Stimulated activated CD8-positive, alpha-beta memory T cell treated with anti-CD3 and anti-CD28 coated beads, Interleukin-12 subunit alpha, Interleukin-12 subunit beta, amount 100 ng/mL, for 24 hours (primary cell): Measurements from ENCODE around the gene FCSK.
"Not testable (repeated sequence)": the region's sequence is repeated elsewhere in the genome, so short reads cannot be mapped to it uniquely, and the experiment has no call there.

ENCODE experiments used
- DNase-seq: peaks from one replicate; pipeline ENCODE4 v3.0.0-alpha.2; 2020; ENCODE audit errors: extremely low read depth

FCSK gene

DNA sequence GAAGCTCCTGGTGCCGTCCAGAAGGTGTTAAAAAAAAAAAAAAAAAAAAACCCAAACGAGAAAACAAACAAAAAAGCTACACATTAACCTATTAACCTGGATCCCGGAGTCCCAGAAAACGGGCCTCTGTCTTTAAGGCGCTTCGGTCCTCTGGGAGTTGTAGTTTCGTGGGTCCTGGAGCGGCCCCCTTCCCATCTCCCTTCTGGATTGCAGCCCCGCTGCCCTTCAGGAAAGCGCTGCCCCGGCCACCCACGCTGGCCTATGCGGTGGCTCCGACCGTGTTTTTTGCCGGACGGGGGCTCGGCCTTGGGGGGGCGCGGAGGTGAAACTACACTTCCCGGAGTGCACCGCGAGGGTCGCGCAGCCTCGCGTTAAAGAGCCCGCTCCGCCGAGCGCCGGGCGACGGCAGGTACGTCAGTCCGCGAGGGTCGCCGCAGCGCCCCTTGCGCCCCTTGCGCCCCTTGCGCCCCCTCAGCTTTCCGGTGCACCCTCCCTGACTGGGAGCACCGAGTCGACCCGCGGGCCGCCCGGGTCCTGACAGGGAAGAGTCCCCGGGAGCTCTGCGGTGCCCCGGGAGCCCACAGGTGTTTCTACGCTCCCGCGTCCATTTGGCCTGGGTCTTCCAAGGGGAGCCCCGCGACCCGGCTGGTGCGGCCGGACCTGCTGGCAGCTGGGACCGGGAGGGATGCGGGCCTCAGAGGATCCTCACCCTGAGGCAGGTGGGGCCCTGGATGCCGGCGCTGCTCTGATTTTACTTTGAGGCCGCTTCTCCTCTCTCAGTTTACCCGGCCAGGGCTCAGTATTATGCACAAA lies at the start of gene FCSK:
TSS of gene FCSK (plus strand) at position 374 of the 813 bp plus-strand sequence. CDS start 8,596 bp downstream, outside the sequence.
- peak; percentile 15 for DNase-seq

DNA sequence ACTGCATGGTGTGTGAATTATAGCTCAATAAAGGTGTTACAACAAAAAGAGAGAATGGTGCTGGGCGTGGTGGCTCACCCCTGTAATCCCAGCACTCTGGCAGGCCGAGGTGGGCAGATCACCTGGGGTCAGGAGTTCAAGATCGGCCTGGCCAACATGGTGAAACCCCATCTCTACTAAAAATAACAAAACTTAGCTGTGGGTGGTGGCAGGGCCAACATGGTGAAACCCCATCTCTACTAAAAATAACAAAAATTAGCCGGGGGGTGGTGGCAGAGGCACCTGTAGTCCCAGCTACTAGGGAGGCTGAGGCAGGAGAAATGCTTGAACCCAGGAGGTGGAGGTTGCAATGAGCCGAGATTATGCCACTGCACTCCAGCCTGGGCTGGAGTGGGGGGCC lies 48.3 kb upstream of the FCSK start:
- DNase-seq = not testable (repeated sequence)

DNA sequence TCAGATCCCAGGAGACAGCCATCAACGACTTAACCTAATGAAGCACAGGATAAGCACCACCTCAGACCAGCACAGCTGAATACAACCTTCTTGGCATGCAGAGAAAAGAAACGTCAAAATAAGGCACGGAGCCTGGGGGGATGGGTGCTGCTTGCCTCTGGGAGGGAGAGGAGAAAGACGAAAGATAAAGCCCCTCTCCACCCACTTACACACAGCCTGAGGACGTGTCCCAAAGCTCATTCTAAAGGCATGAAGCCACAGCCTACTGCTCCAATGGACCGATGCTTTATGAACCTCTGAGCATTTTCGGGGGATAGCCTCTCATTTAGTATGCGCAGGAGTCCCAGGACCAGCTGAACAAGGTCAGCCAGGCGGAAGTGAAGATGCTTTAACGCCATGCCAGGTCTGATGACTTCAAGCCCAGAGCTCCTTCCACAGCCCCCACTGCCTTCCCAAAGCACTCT lies 46.6 kb upstream of the FCSK start:
- no peak for DNase-seq

DNA sequence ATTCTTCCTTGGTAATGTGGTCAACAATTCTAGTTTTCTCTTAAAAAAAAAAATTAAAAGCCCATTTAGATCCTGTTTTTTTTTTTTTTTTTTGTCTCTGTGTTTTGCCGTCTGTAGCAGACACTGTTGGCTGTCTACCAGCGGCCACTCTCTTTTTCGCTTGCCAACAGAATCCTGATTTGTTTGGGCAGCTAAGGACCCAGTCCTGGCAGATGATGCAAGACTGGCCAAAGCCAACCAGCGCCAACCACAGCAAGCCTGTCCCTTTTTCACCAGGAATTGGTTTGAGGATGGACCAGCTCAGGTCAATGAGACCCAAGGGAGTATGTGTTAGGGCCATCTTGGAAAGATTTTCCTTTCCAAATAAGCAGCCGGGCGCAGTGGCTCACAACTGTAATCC lies 43.7 kb upstream of the FCSK start:
- DNase-seq = no peak

DNA sequence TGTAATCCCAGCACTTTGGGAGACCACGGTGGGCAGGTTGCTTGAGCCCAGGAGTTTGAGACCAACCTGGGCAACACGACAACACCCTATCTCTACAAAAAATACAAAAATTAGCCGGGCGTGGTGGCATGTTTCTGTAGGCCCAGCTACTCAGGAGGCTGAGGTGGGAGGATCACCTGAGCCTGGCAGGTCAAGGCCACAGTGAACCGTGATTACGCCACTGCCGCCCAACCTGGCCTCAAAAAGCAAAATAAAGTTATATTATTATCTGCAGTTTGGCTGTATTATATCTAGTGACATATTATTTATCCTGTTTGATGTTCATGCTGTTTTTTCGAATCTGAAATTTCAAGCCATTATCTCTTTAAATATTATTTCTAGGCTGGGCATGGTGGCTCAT lies 42.0 kb upstream of the FCSK start:
- DNase-seq = no peak

DNA sequence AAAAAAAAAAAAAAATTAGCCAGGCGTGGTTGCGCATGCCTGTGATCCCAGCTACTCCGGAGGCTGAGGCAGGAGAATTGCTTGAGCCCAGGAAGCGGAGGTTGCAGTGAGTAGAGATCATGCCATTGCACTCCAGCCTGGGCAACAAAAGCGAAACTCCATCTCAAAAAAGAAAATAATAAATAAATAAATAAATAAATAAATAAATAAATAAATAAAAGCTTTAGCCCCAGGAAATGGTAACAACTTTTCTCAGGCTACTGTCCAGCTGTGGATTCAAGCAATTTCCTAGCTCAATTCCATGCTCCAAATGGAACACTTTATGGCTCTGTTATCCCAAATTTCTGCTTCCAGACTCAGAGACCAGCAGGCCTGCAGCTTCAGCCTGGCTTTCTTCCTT lies 40.8 kb upstream of the FCSK start:
- not testable (repeated sequence) for DNase-seq

DNA sequence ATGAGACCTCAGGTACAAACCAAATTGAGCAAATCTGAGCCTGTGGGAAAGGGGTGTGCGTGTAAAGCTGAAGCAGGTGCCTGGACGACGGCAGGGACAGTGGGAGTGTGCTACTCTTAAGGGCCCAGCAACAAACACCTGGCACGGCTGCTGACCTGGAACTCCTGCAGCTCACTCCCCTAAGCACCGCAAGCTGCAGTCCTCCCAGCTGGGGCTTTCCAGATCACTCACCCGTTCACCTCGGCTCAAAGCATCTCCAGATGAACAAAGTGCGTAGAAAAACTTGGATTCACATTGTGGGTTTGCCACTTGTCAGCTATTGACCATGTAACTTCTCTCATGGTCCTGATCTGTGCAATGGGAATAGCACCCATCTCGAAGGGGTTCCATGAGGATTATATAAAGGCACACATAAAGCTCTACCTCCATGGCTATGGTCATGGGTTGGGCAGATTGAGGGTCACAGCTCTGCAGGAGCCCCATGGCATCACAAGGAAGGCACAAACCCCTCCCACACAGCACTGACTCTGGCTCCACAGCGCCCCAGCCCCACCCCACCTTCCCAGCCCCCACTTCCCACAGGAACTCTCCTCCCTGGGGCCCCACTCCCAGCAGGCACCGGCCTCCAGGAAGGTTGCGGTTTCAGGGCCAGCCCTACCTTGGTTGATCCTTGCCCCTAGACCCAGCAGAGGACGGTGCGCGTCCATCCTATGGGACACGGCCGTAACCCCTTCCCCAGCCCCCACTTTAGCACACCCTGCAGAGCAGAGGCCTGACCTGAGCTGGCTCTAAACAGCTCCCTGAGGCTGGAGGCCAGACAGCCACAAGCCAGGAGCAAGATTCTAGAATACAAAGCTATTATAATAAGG lies 37.4 kb upstream of the FCSK start:
- no peak for DNase-seq

DNA sequence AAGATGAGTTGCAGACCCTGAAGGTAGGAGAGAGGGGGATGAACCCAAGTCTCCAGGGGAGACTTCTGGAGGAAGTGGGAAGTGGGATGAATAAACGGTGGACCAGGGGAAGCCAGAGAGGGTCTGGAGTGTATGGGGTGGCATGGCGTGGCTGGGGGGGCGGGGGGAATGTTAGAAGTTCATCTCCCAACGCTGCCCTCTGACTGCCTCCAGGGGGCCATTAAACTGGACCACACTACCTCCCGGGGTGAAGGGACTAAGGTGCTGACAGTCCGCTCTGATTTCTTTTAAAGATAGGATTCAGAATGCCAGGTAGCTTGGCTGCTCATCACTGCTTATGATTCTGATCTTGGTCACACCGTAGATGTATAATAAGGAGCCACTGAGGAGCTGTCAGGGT lies 36.7 kb upstream of the FCSK start:
- no peak for DNase-seq

DNA sequence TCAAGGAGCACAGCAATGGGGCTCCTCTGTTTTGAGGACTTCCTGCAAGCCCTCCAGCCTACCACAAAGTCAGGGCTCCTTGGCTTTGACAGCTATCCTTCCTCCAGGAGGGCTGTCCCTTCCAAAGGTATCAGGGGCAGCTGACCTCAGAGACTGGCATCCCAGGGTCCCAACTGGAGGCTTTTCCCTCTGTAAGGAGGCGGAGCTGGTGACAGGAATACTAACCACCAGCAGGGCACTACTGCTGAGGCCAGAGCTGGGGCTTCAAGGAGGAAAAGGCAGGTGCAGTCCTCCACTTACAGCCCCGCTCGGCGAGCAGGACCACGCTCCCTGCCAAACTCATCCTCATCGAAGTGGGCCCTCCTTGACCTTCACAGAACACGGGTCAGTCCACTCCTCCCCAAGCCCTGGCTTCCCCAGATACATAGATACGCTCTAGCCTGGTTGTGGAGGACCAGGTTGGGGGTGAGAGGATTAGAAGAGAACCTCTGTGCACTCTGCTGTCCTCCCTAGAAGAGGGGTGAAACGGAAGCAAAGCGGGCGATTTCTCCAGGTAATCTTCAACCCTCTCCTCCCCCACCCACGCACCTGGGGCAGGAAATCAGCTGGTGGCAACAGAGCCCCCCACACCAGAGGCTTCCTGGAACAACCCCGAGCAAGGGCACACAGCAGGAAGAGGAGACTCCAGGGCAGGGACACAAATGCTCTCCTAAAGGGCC lies 36.0 kb upstream of the FCSK start:
- DNase-seq = no peak

DNA sequence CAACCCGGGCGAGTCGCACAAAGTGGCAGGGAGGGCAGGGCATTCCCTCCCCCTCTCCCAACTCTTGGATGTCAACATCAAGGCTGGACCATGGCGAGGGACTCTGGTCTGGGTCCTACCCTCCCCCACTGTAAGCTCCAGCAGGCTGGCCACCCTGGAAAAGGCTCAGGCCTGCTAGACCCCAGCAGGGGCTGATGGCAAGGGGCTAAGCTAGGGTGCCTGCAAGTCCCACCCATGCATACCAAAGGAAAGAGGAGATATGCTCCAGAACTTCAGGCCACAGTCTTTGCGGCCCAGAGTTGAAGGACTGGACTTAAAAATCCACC lies 35.4 kb upstream of the FCSK start:
- no peak for DNase-seq

DNA sequence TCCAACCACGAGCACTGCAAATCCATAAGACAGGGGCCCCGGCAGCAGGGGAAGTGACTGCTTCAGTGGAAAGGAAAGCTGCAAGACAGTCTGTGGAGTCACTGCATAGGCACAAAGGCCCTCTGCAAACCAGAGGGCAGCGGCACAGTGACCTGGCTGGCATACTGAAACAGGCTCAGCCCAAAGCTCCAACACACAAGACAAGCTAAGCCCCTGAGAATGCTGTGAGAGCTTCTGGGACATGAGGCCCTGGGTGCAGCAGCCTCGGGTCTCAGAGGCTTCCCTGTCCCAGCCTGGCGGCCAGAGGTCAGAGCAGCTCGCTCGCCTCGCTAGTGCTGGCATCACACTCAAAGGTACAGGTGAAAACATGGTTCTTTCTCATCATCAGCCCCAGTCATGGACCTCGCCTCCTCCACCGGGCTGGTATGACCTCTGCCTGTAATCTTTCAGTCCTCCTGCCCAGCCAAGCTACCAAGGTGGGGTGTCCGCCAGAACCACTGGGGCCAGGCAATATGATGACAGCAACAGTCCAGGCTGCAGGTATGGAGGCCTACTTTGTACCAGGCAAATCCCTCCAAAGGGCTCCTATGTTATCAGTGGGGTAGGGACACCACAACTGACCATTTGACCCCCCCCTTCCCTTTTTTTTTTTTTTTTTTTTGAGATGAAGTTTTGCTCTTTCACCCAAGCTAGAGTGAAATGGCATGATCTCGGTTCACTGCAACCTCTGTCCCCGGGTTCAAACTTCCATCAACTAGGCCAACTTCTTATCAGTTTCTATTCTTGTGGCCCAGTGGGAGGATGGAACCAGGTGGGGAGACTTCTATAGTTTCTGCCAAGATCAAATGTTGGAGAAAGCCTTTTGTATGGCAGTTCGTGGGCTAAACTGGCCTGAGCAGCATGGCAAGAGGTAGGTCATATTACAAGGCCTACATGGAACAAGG lies 34.7 kb upstream of the FCSK start:
- DNase-seq = no peak

DNA sequence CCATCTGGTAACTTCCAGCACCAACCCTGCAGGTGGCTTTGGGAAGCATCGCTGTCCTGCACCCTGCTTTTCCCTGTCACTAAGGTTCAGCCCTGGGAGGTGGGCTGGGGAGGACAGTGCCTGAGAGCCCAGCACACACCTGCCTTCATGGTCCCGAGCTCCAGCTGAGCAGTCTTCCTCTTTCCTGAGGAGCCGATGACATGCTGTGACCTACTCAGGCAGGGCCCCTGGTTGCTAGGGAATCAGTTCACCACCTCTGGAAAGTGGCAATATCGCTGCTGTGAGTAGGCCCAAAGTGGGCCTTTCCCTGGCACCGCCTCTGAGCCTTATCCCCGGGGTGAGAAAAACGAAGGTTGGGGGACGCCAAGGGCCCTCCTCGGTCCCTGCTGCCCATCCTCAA lies 33.4 kb upstream of the FCSK start:
- no peak for DNase-seq

DNA sequence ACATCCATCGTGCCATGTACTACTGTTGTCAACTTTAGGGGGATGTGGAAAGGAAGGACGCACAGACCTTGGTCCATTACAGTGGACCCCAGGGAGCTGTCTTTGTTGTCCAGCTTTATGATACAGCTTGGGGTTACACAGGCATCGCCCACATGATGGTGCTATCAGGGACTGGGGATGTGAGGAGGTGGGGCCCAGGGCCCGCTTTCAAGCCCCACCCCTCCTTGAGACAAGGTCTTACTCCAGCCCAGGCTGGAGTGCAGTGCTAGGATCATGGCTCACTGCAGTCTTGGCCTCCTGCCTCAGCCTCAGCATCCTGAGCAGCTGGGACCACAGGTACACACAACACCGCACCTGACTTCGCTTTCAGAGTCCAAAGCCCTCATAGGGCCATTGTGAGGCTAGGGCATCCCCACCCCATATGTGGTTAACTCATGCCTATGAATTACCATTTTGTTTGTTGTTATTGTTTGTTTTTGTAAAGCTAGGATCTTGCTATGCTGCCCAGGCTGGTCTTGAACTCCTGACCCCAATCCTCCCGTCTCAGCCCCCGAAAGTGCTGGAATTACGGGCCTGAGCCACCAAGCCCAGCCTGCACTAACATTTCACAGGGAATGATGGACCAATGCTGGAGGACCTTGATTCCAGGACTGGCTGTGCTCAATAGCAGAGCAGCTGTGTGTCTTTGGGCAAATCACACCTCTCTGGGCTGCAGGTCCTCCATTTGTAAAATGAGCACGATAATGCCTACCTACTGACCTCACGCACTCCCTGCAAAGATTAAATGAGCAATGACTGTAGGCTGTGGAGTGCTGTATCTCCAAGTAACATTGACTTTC lies 32.7 kb upstream of the FCSK start:
- DNase-seq = no peak

DNA sequence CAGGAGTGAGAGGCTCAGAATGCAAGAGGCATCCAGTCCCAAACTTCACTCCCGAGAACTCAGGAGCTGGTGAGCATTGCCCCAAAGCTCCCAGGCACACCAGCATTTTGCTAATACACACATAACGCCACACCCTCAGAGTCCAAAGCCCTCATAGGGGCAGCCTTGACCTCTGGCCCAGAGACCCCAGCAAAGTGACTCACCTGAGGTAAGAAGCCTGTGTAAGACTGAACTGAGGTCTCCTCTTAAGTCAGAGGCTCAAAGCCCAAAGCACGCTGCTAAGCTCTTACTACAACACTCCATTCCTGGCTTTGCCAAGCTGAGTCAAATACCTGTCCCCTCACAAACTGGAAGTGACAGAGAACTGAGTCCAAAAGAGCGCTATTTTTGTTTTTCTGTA lies 31.9 kb upstream of the FCSK start:
- DNase-seq = no peak

DNA sequence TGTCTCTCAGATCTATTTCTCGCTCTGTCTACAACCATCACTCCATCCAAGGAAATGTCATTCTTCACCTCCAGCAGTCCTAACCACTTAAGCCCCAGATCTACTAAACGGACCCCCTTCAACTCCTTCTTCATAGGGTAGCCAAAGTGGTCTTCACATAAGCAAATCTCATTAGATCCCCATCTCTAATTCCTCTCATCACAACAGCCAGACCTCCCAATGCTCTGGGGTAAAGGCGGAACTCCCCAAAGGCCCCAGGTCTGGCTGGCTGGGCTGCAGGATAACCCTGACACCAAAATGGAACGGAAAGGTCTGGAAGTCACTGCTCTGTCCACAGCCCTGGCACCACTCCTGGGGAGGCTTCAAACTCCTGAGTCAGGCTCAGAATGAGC lies 26.6 kb upstream of the FCSK start:
- no peak for DNase-seq

DNA sequence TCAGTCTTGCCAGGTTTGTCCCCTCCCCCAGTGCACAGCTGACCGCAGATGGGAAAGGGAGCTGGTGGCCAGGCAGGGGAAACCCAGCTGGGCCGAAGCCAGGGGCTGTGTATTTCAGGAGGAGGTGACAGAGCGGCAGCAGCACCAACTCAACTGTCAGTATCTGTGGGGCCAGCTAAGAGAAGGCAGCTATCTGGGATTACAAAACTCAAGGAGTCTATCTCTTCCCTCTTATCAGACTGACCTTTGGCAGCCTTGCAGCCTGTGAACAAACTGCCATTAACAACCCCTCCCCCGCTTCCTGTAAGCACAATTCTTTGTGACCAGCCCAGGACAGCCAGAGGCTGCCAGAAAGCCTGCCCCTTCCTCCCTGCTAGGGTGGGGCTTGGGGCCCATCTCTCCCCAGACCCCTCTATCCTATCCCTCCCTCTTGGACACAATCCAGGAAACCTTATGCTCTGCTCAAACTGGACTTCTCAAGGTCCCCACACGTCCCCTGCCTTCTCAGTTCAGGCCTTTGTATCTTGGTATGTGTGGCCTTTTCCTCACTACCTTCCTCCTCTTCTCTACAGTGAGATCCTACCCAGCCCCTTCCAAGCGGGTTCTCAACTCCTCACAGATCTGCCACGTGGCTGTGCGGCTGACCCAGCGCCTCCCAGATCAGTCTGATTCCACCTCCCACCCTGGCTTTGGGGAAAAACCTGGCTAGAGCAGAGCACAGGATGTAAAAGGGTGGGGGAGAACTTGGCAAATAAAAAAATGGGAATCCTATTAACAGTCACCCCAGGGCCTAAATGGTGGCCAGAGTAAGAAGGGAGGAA lies 26.0 kb upstream of the FCSK start:
- no peak for DNase-seq

DNA sequence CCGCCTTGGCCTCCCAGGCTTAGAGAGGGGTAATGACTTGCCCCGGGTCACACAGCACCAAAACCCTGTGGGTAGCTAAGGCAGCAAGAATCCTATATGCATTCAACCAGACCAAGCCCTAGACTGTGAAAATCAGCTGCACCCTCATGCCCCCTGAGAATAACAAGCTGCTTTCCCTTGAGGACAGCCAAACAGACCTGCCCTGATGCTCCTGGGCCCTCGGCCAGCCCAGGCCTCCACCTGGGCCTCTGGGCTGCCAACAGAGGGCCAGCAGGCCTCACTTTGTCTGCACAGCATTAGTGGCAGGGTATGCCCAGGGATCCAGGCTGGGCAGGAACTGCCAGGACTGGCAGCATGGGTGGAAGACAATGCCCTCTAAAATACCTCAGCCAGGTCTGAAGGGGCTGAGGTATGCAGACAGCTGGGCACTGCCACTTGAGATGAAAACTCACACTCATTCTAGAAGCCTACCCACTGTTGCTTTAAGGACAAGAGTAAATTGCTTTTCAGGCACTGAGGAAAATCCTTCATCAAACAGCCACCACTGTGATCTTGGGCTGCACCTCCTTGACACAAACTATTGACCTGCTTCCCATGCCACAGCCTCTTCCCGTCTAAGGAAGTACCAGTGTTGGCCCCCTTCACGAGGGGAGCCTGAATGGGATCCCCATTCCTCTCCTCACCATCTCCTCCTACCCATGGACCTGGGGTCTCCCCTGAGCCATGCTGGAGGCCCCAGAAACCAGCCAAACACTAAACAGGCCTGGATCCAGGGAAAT lies 24.3 kb upstream of the FCSK start:
- no peak for DNase-seq

DNA sequence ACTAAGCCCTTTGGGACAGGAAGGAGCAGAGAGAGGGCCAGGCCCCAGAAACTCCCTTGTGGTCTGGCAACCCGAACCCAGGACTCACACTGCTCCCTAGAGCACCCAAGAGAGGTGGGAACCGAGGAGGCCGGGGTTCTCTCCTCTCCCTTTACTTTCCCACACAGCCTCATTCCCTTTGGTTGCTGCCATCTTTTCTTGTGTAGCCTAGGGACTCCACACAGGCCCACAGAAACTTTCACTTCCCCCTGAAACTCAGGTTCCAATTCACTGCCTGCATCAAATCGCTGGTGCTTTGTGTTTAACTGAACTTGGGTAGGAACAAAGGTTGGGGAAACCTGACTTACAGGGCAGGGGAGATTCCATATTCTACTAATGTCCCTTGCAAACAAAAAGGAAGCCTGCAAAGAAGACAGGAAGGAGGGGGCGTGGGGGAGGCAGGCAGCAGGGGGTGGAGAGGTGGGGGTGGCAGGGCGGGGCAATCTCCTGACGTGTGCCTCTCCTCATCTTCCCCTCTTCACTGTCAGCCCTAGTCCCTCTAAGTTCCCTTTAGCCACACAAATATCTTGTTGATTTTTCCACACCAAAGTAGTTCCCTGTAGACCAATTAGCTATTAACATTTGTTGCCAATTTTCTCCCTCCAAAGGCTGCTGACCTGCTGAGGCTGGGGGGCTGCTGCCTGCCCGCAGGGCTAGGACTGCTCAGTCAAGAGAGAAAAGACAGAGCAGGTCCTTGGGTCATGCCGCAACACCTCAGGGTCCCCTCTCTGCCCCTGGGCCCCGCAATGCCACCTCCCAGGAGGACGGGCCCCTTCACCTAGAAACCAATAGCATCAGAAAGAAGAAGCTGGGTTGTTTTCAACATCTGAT lies 23.5 kb upstream of the FCSK start:
- no peak for DNase-seq
